HG02763 (cell line): ENCODE data around the gene TANGO2.

Source experiments
- ATAC-seq: cut with Tn5 transposase; IDR thresholded peaks from one replicate; pipeline ENCODE4 v1.9.1; 2021; ENCODE audit warnings: mild to moderate bottlenecking, moderate library complexity; ENCODE audit not compliant: unreplicated experiment

The TANGO2 gene

GRCh38 chr22:20096574-20097420 lies 75.9 kb downstream of the TANGO2 start:
- no peak for ATAC-seq

GRCh38 chr22:20099099-20099711 lies 78.3 kb downstream of the TANGO2 start:
- no peak for ATAC-seq

DNA sequence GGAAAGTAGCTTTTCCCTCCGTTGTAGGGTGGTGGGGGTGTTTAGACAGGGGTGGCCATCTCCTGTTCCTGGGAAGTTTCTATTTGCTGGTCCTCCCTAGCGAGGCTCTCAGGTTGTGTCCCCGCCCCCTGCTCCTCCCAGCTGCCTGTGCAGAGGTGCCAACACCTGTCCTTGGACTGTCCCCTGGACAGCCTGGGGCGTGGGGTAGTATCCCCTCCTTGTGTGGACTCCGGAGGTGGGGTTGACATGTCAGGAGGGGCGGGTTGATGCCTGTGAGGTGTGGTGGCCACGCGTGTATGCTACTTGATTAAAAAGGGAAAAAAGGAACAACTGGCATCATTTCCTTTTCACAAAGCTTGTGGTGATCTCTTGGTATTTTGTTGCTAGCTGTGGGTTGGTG lies 80.7 kb downstream of the TANGO2 start:
- no peak for ATAC-seq

GRCh38 chr22:20102203-20102780 lies 81.4 kb downstream of the TANGO2 start:
- no peak for ATAC-seq

GRCh38 chr22:20105456-20106204 lies 84.7 kb downstream of the TANGO2 start:
- ATAC-seq, result no peak

- ATAC-seq, result no peak
Measured at GRCh38 chr22:20106205-20106848, 85.4 kb downstream of the TANGO2 start.

DNA sequence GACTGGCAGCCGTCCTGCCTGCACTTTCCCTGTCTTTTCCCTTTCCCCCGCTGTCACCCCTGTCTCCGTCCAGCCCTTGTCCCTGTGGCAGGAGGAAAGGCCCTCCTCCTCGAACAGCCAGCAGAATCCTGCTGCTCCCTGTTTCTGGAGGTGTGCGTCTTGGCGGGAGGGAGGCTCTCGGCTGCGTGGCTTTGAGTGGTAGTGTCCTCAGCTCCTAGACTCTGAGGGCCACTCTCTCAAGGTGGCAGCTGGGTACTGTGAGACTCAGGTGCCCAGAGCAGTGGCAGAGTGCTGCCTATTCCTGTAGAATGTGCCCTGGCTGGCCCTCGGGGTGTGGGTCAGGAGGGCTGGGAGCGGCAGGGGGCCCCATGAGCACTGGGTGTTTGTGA lies 85.9 kb downstream of the TANGO2 start:
- ATAC-seq, result no peak

GRCh38 chr22:20107471-20107901 lies 86.6 kb downstream of the TANGO2 start:
- ATAC-seq, result no peak

DNA sequence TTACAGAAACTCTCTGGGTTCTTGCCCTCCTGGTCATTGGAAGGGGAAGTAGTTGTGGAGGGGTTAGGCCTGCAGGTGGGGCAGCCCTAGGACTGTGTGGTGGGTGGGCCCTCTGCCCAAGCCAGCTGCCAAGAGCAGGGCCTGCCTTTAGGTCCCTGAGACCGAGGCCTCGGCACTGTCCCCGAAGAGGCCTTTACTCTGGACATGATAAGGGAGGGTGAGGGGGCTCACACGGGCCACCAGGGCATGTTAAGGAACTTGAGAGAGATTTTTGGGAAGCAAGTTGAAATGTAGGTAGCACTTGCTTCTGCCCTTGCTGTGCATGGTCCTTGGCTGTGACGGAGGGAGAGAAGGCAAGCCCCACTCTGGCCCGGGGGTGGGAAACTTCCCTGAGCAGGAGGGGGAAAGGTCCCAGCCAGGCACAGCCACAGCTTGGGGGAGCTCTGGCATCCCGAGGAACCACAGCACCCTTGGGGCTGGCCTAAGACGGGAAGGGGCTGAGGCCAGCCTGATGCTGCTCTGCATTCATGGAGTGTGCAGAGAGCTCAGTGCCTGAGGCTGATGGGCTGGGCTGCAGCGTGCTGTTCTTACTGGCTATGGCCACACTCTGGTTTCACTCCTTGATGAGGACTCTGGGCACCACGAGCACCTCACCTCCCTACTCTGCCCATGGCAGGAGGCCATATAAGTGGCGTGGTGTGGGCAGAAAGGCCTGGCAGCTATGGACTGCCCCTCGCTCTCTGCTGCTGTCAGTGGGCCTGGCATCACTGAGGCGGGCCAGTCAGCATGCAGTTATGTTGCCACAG lies 87.2 kb downstream of the TANGO2 start:
- ATAC-seq, result no peak

DNA sequence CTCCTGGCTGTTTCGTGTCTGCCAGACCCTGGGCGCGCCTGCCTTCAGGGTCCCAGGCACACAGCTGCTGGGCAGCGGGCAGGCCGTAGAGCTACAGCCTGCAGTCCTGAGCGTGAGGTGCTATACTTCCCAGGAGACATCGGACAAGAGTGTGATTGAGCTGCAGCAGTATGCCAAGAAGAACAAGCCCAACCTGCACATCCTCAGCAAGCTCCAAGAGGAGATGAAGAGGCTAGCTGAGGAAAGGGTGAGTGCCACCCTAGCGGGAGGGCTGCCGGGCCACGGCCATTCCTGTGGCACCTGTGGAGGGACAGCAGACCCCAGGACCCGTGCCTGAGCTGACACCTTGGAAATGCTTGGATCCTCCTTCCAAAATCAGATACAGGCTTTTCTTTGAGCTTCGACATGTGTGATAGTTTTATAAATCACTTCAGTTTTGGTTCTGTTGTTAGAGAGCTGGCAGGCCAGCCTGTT lies 87.9 kb downstream of the TANGO2 start:
- no peak for ATAC-seq

- no peak for ATAC-seq
Measured at GRCh38 chr22:20109411-20110358, 88.8 kb downstream of the TANGO2 start.

DNA sequence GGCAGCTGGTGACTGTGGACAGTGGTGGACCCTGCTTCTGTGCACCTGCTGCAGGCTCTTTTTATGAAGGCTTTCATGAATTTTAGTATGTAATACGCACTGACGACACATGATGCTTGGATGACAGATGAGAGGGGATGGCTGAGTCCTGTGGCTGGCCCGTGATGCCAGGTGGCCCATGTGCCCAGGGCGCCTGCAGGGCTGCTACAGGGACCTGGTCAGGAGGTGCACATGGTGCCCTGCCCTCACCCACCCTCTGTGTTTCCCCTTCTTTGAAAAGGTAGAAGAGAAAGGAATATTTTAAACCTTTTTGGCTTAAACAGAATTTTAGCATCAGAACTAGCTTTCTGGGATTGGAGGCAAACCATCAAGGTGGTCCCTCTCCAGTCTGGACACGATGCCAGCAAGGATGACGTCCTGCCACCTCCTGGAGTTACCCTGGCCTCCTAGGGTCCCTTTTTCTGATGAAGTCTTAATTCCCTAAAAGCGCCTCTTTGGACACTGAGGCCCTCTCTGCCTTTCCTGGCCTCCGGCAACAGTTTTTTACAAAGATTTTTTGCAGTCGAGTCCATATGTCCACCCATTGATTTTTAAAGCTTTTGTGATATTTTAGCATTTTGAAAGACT lies 89.6 kb downstream of the TANGO2 start:
- no peak for ATAC-seq

DNA sequence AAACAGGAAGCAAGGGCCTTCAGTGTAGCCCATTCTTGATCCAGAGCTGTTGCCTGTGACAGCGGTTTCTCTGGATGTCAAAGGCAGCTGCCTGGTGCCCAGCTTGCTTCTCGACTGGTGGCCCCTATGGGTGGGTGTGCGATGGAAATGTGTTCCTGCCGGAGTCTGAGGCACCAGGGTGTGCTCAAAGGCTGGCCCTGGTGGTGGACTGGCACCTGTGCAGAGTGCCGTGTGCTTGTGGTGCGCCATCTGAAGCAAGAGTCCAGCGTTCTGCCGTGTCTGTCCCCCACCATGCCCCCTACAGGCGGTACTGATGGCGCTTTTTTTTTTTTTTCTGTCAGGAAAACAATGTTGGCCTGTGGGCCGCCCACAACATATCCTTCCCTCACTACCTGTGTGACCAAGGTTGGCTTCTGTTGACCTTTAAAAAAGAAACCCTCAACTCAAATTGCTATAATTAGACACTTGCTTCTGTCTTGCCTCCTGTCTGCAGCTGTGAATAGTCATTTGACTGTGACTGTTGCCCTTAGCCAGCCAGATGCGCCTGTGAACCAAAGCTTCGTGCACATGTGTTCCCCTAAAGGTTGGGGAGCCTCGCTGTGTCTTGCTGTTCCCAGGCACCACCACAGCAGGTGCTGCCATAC lies 90.3 kb downstream of the TANGO2 start:
- ATAC-seq, result no peak

GRCh38 chr22:20111689-20112622 lies 91.0 kb downstream of the TANGO2 start:
- ATAC-seq, result no peak

DNA sequence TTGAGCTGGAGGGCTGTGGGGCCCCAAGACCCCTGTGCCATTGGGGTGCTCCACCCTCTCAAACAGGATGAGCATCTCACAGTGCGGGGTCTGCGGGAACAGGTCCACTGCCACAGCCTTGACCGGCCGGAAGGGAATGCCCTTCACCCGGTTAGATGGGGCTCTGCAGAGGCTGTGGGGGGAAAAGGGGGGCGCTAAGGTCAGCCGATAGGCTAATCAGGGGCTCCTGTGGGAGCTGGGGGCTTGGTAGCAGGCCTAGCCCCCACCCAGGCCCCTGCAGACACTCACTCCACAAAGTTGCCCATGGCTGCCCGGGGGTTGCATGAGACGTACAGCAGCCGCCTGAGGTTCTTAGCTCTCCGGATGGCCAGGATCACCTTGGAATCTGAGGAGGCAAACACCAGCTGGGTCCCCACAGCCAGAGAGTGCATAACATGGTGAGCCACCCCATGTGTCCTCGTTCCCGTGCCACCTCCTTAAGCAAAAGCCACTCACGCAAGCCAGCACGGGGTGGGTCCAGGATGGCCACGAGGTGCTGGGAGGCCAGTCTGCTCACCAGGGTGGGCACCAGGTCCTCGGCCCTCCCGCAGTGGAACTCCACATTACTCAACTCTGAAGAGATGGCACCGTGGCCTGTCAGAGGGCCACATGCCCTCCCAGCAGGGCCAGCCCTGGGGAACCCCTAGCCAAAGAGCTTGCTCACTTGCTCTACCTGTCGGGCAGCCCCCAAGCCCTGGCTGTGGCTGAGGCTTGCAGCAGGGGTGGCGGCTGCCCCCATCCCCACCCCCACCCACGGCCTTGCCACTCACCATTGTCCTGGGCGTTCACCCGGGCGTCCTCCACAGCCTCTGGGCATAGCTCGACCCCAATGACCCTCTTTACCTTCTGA lies 92.0 kb downstream of the TANGO2 start:
- no peak for ATAC-seq
